GM19035 (cell line): ENCODE data around the gene SLC24A3.

ENCODE experiments used
- ATAC-seq: cut with Tn5 transposase; IDR thresholded peaks from one replicate; pipeline ENCODE4 v1.9.1; 2021; ENCODE audit not compliant: unreplicated experiment

SLC24A3 gene

GRCh38 chr20:19528286-19529030, 316.0 kb downstream of the SLC24A3 start:
- ATAC-seq, result no peak

GRCh38 chr20:19530006-19530405, 317.6 kb downstream of the SLC24A3 start:
- ATAC-seq, result no peak

GRCh38 chr20:19531446-19531845, 319.0 kb downstream of the SLC24A3 start:
- no peak for ATAC-seq

- no peak for ATAC-seq
Measured at GRCh38 chr20:19538556-19538955, 326.1 kb downstream of the SLC24A3 start.

- no peak for ATAC-seq
Measured at GRCh38 chr20:19539191-19539590, 326.7 kb downstream of the SLC24A3 start.

GRCh38 chr20:19540392-19540791, 327.9 kb downstream of the SLC24A3 start:
- no peak for ATAC-seq

GRCh38 chr20:19543101-19543500, 330.7 kb downstream of the SLC24A3 start:
- no peak for ATAC-seq

GRCh38 chr20:19544684-19545083, 332.2 kb downstream of the SLC24A3 start:
- ATAC-seq, result no peak

GRCh38 chr20:19546648-19547047, 334.2 kb downstream of the SLC24A3 start:
- no peak for ATAC-seq

- ATAC-seq, result no peak
Measured at GRCh38 chr20:19547547-19547946, 335.1 kb downstream of the SLC24A3 start.

- ATAC-seq, result no peak
Measured at GRCh38 chr20:19549896-19550295, 337.5 kb downstream of the SLC24A3 start.

GRCh38 chr20:19552221-19553180, 340.1 kb downstream of the SLC24A3 start:
- no peak for ATAC-seq

GRCh38 chr20:19554666-19555065, 342.2 kb downstream of the SLC24A3 start:
- ATAC-seq, result no peak

- no peak for ATAC-seq
Measured at GRCh38 chr20:19555726-19556125, 343.3 kb downstream of the SLC24A3 start.

- ATAC-seq, result no peak
Measured at GRCh38 chr20:19557291-19557690, 344.8 kb downstream of the SLC24A3 start.

- no peak for ATAC-seq
Measured at GRCh38 chr20:19560881-19561480, 348.5 kb downstream of the SLC24A3 start.

GRCh38 chr20:19562426-19562825, 350.0 kb downstream of the SLC24A3 start:
- no peak for ATAC-seq

- no peak for ATAC-seq
Measured at GRCh38 chr20:19564261-19564660, 351.8 kb downstream of the SLC24A3 start.

- no peak for ATAC-seq
Measured at GRCh38 chr20:19565736-19566135, 353.3 kb downstream of the SLC24A3 start.

- no peak for ATAC-seq
Measured at GRCh38 chr20:19566226-19566945, 353.9 kb downstream of the SLC24A3 start.

GRCh38 chr20:19568128-19568527, 355.7 kb downstream of the SLC24A3 start:
- no peak for ATAC-seq
